ENCODE measurements around the gene CFAP46. TPM values are rescaled to one million over a fixed set of nuclear protein-coding genes. Genes with fewer than 3 reads are reported as not detected.

The CFAP46 gene
- total RNA-seq, 4 donors from 2014 or later = under 0.01 to 1.3 (median 0.28) TPM

DNA sequence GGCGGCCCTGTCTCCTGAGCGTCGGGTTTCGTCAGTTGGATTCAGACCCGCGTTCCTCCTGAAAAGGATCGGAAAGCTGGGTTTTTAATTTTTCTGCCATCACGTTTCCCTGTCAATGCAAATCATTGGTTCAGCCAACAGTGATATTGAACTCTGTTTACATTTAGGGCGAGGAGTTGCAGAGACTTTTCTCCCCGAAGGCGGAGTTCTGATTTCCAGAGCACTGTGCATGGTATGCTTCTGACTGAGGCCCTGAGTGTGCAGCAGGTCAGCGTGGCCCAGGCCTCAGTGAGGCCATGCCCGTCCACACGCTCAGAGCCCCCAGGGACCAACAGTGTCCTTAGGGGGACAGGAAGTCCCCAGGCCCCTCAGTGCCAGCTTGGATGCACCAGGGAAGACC, 183.5 kb downstream of the CFAP46 start:
- no peaks in the 10 kb centered on the region for H3K4me1 ChIP-seq
- no peak overlapping the region for H3K27ac ChIP-seq (replicated peaks in 1 of 4)
- H3K27me3 ChIP-seq = no peaks in the 10 kb centered on the region
- intact Hi-C loops (cut with DNase I) = no loop called here
- 94% methylated on average over 14 of the region's 14 CpGs for WGBS
- no peaks in the 10 kb centered on the region for H3K9me3 ChIP-seq
- TF ChIP-seq POLR2AphosphoS5 (IDR thresholded peaks at IDR 0.05) (no peak), EP300 (IDR thresholded peaks at IDR 0.05) (no peak), POLR2A (IDR thresholded peaks at IDR 0.05; ENCODE audit: low read depth) (no peak), CTCF (IDR thresholded peaks at IDR 0.05) (no peak)
- peaks cover 54 to 91% (median 75%) of the 10 kb centered on the region in 4 donors for H3K36me3 ChIP-seq
- no peak overlapping the region for H3K4me3 ChIP-seq
- no peak for DNase-seq (ENCODE audit: extremely low spot score)

Other genes with a start within 250 kb of the CFAP46 start
- not detected for gene NKX6-2, start 156.4 kb downstream of the CFAP46 start, total RNA-seq
- gene ADGRA1, start 145.4 kb upstream of the CFAP46 start, total RNA-seq = under 1 TPM in 2 of 4 donors, not detected in 2; under 0.01 to 0.06 TPM
- gene KNDC1, start 217.6 kb upstream of the CFAP46 start, total RNA-seq = 1 to 10 TPM in 2 of 4 donors, under 1 TPM in 2; 0.42 to 1.7 (median 0.95) TPM